GM10248 (cell line): ENCODE measurements around the gene MAPKAP1.

Experiments
- CTCF ChIA-PET: fragments of 300-600 bp; sonication (Branson Sonifier 250); formaldehyde crosslinking; extraction: SDS; loops from one replicate; lab custom pipeline; 2021; ENCODE audit warnings: antibody characterized with exemption; lab: Yijun Ruan, JAX
- POLR2A ChIA-PET: fragments of 350-650 bp; sonication (Branson Sonifier 250); formaldehyde crosslinking; extraction: SDS; loops from one replicate; lab custom pipeline; 2020; ENCODE audit warnings: antibody characterized with exemption; lab: Yijun Ruan, JAX
- DNase-seq: peaks from one replicate; pipeline ENCODE4 v3.0.0; 2012; ENCODE audit errors: extremely low spot score
- CTCF ChIP-seq: IDR thresholded peaks from 2 replicates; pipeline ENCODE4 v1.5.1; 2012; ENCODE audit warnings: mild to moderate bottlenecking, low read depth; ENCODE audit errors: extremely low read depth, missing control alignments, control extremely low read depth

Gene MAPKAP1

DNA sequence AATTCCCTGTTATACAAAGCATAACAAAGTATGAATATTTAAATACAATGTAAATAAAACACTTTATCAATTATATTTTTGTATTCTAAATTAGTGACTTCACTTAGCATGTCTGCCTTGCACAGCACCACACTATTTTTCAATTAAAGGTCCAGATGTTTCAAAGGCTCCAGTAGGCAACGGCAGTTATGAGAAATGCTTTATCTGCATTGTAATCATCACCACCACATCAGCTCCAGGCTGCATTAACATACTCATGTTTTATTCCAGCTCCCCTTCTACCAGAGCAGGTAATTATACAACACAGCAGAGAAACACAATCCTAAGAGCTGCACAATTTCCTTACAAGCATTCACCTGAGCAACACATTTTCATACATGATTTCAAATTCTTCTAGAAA is 102.8 kb downstream of the MAPKAP1 start:
- ChIA-PET CTCF (no interaction called here), POLR2A (no interaction called here)
- TF ChIP-seq CTCF, result no peak

GRCh38 chr9:125603478-125604021 is 103.5 kb downstream of the MAPKAP1 start:
- DNase-seq, result no peak
- CTCF ChIA-PET, result no interaction called here
- TF ChIP-seq CTCF, result no peak
- POLR2A ChIA-PET, result no interaction called here

More for the DNA sequence above, 102.8 kb downstream of the MAPKAP1 start:
- DNase-seq, result no peak

DNA sequence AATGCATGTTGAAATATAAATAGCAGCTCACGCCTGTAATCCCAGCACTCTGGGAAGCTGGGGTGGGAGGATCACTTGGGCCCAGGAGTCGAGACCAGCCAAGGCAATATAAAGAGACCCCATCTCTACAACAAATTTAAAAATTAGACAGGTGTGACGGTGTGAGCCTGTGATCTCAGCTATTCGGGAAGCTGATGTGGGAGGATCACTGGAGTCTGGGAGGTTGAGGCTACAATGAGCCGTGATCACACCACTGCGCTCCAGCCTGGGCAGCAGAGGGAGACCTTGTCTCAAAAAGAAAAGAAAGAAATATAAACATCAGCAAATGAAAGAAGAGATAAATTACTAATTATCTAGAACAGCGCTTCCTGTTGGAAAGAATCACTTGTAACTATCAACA is 105.0 kb downstream of the MAPKAP1 start:
- no peak for DNase-seq
- ChIA-PET POLR2A (no interaction called here), CTCF (interaction anchor here (1.1 to 1.8 kb wide), 2 partner anchors 8 to 11 kb away, joined by 3 to 6 read pairs; no protein-coding TSS in a partner anchor)
- no peak for TF ChIP-seq CTCF

GRCh38 chr9:125600194-125600593 is 106.8 kb downstream of the MAPKAP1 start:
- ChIA-PET CTCF (no interaction called here), POLR2A (no interaction called here)
- no peak for DNase-seq
- no peak for TF ChIP-seq CTCF

DNA sequence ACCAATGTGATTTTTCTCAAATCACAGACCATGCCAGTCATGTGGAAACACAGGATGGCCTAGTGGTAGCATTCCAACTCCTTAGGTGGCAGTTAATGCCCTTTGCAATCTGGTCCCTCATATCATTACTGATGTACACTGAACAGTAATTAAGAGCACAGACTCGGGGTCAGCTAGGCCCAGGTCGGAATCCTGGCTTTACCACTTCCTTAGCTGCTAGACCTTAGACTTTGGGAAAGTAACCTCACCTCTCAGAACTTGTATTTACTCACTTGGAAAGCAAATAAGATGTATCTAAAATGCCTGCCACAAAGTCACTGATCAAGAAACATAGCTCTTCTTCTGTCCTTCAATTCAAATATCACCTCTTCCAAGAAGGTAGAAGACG is 112.8 kb downstream of the MAPKAP1 start:
- ChIA-PET CTCF (interaction anchor here (0.8 to 4.0 kb wide), 9 partner anchors 8 to 56 kb away, joined by 3 to 13 read pairs (median 3); no protein-coding TSS in a partner anchor), POLR2A (no interaction called here)
- TF ChIP-seq CTCF, result no peak
- DNase-seq, result no peak

GRCh38 chr9:125593581-125594222 is 113.3 kb downstream of the MAPKAP1 start:
- TF ChIP-seq CTCF, result no peak
- CTCF ChIA-PET, result interaction anchor here (0.8 to 4.0 kb wide), 7 partner anchors 9 to 57 kb away, joined by 3 to 13 read pairs (median 3); no protein-coding TSS in a partner anchor
- no peak for DNase-seq
- POLR2A ChIA-PET, result no interaction called here
